HG03280 (cell line): Measurements from ENCODE around the gene LENG8.

Experiments
- ATAC-seq: cut with Tn5 transposase; IDR thresholded peaks from one replicate; pipeline ENCODE4 v1.9.1; 2021; ENCODE audit warnings: mild to moderate bottlenecking, moderate library complexity; ENCODE audit not compliant: unreplicated experiment

Gene LENG8

GRCh38 chr19:54422136-54422535, 26.9 kb upstream of the LENG8 start:
- ATAC-seq, result no peak

GRCh38 chr19:54424201-54424600, 24.8 kb upstream of the LENG8 start:
- no peak for ATAC-seq

GRCh38 chr19:54424660-54425381, 24.2 kb upstream of the LENG8 start:
- no peak for ATAC-seq

- no peak for ATAC-seq
These were observed 23.6 kb upstream of the LENG8 start for GRCh38 chr19:54425382-54425723.

GRCh38 chr19:54426291-54426931, 22.6 kb upstream of the LENG8 start:
- no peak for ATAC-seq

- ATAC-seq, result no peak
These were observed 21.4 kb upstream of the LENG8 start for GRCh38 chr19:54427586-54427985.

GRCh38 chr19:54428323-54429175, 20.4 kb upstream of the LENG8 start:
- ATAC-seq, result no peak

- no peak for ATAC-seq
These were observed 19.9 kb upstream of the LENG8 start for GRCh38 chr19:54429176-54429495.

GRCh38 chr19:54429545-54430227, 19.3 kb upstream of the LENG8 start:
- no peak for ATAC-seq

- no peak for ATAC-seq
These were observed 18.4 kb upstream of the LENG8 start for GRCh38 chr19:54430306-54431254.

GRCh38 chr19:54431255-54431838, 17.7 kb upstream of the LENG8 start:
- ATAC-seq, result no peak

GRCh38 chr19:54432144-54432738, 16.8 kb upstream of the LENG8 start:
- ATAC-seq, result no peak

- no peak for ATAC-seq
These were observed 15.3 kb upstream of the LENG8 start for GRCh38 chr19:54433697-54434096.

- ATAC-seq, result no peak
These were observed 14.7 kb upstream of the LENG8 start for GRCh38 chr19:54434112-54434872.

- no peak for ATAC-seq
These were observed 14.2 kb upstream of the LENG8 start for GRCh38 chr19:54434873-54435214.

GRCh38 chr19:54435551-54436016, 13.4 kb upstream of the LENG8 start:
- ATAC-seq, result no peak

- no peak for ATAC-seq
These were observed 12.9 kb upstream of the LENG8 start for GRCh38 chr19:54436031-54436523.

- no peak for ATAC-seq
These were observed 12.3 kb upstream of the LENG8 start for GRCh38 chr19:54436628-54437252.
